IMR-90 (cell line): ENCODE measurements around the gene MKX. TPM values are rescaled to one million over a fixed set of nuclear protein-coding genes. Genes with fewer than 3 reads are reported as not detected.
A peak's percentile ranks its signal among the peaks of the same experiment; 100 is the strongest.

Experiments
- ATAC-seq: fragments of 200-7000 bp; cut with Tn5 transposase; 2 replicates; pipeline ENCODE4 v1.9.1; 2020; ENCODE audit warnings: low read depth, mild to moderate bottlenecking, moderate library complexity
- BruUV-seq: library from RNA; stranded (reverse); fragments of 400-500 nt; replicated peaks from 2 replicates; lab custom pipeline; 2021; lab: Mats Ljungman, UMichigan
- CTCF ChIA-PET: fragments of 300-600 bp; formaldehyde crosslinking; extraction: SDS; loops from one replicate; lab custom pipeline; 2021; ENCODE audit warnings: antibody characterized with exemption; lab: Yijun Ruan, JAX
- POLR2A ChIA-PET: fragments of 300-600 bp; sonication (Branson Sonifier 250); formaldehyde crosslinking; loops from one replicate; lab custom pipeline; 2022; ENCODE audit warnings: antibody characterized with exemption; ENCODE audit not compliant: unreplicated experiment; lab: Charles Lee
- DNase-seq: peaks from one replicate; pipeline ENCODE4 v3.0.0; 2013
- H2AFZ ChIP-seq: replicated peaks from 2 replicates; pipeline ENCODE3; 2013; ENCODE audit warnings: low read length, mild to moderate bottlenecking; ENCODE audit not compliant: poor library complexity
- H2AK5ac ChIP-seq: 2 replicates; pipeline ENCODE4 v1.6.1; 2013; ENCODE audit warnings: low read depth, low read length, inconsistent platforms
- H2AK9ac ChIP-seq: replicated peaks from 2 replicates; pipeline ENCODE3; 2013; ENCODE audit warnings: mild to moderate bottlenecking, low read depth, low read length, moderate library complexity; ENCODE audit not compliant: poor library complexity
- H2BK120ac ChIP-seq: 2 replicates; pipeline ENCODE4 v1.6.1; 2013; ENCODE audit warnings: low read depth, low read length, inconsistent platforms
- H2BK15ac ChIP-seq: 3 replicates; pipeline ENCODE4 v1.6.1; 2013; ENCODE audit warnings: low read depth, low read length, inconsistent platforms
- H2BK20ac ChIP-seq: 2 replicates; pipeline ENCODE4 v1.6.1; 2013; ENCODE audit warnings: low read depth, mild to moderate bottlenecking, inconsistent platforms, low read length, moderate library complexity
- H2BK5ac ChIP-seq: 2 replicates; pipeline ENCODE4 v1.6.1; 2013; ENCODE audit warnings: mild to moderate bottlenecking, low read depth, low read length, inconsistent platforms; ENCODE audit not compliant: poor library complexity, severe bottlenecking
- H3K14ac ChIP-seq: replicated peaks from 2 replicates; pipeline ENCODE4 v1.6.1; 2013; ENCODE audit warnings: low read depth, low read length, inconsistent platforms
- H3K18ac ChIP-seq: 2 replicates; pipeline ENCODE4 v1.6.1; 2013; ENCODE audit warnings: low read depth, low read length, control low read depth
- H3K23ac ChIP-seq: 2 replicates; pipeline ENCODE4 v1.6.1; 2013; ENCODE audit warnings: low read depth, low read length, inconsistent platforms
- H3K27ac ChIP-seq: 2 replicates; pipeline ENCODE4 v1.5.1; 2013; ENCODE audit warnings: mild to moderate bottlenecking, control low read depth, low read length; ENCODE audit not compliant: insufficient read depth
- H3K27me3 ChIP-seq: 2 replicates; pipeline ENCODE4 v1.6.1; 2013; ENCODE audit warnings: low read length; ENCODE audit not compliant: control insufficient read depth, insufficient read depth
- H3K36me3 ChIP-seq: 2 replicates; pipeline ENCODE4 v1.6.1; 2013; ENCODE audit warnings: low read length, mixed read lengths; ENCODE audit not compliant: control insufficient read depth, insufficient read depth
- H3K4ac ChIP-seq: 2 replicates; pipeline ENCODE4 v1.6.1; 2013; ENCODE audit warnings: low read depth, low read length, inconsistent platforms
- H3K4me1 ChIP-seq: 2 replicates; pipeline ENCODE4 v1.6.1; 2013; ENCODE audit warnings: low read length, mixed read lengths; ENCODE audit not compliant: control insufficient read depth, insufficient read depth
- H3K4me2 ChIP-seq: 2 replicates; pipeline ENCODE4 v1.6.1; 2013; ENCODE audit warnings: low read depth, mild to moderate bottlenecking, control low read depth, low read length, moderate library complexity
- H3K4me3 ChIP-seq: 2 replicates; pipeline ENCODE4 v1.5.1; 2013; ENCODE audit warnings: low read depth, mild to moderate bottlenecking, control low read depth, low read length, moderate library complexity; ENCODE audit not compliant: insufficient read depth
- H3K56ac ChIP-seq: 2 replicates; pipeline ENCODE4 v1.6.1; 2013; ENCODE audit warnings: low read length, inconsistent platforms; ENCODE audit not compliant: insufficient read depth; ENCODE audit errors: extremely low read depth
- H3K79me1 ChIP-seq, 2 experiments: 2 replicates each; pipeline ENCODE4 v1.6.1; 2013; ENCODE audit warnings: low read length in 2 of 2, inconsistent platforms in 1 of 2, low read depth in 1 of 2
- H3K9ac ChIP-seq: 2 replicates; pipeline ENCODE4 v1.6.1; 2013; ENCODE audit warnings: low read depth, low read length, control low read depth
- H3K9me1 ChIP-seq: 2 replicates; pipeline ENCODE4 v1.6.1; 2013; ENCODE audit warnings: low read length, inconsistent platforms; ENCODE audit not compliant: insufficient read depth
- H3K9me3 ChIP-seq: 2 replicates; pipeline ENCODE4 v1.6.1; 2013; ENCODE audit warnings: low read length; ENCODE audit not compliant: control insufficient read depth, insufficient read depth
- H4K20me1 ChIP-seq: 2 replicates; pipeline ENCODE4 v1.6.1; 2013; ENCODE audit warnings: low read length, inconsistent platforms; ENCODE audit not compliant: insufficient read depth
- H4K5ac ChIP-seq: 2 replicates; pipeline ENCODE4 v1.6.1; 2013; ENCODE audit warnings: mild to moderate bottlenecking, low read depth, low read length, control low read depth
- H4K8ac ChIP-seq, 2 experiments: 2 replicates each; pipeline ENCODE4 v1.6.1; 2013; ENCODE audit warnings: low read depth in 2 of 2, low read length in 2 of 2, control low read depth in 1 of 2, inconsistent platforms in 1 of 2
- H4K91ac ChIP-seq: 2 replicates; pipeline ENCODE4 v1.6.1; 2013; ENCODE audit warnings: low read depth, low read length, inconsistent platforms; ENCODE audit not compliant: insufficient read depth
- MAFK ChIP-seq: IDR thresholded peaks from 2 replicates; pipeline ENCODE4 v1.6.1; 2012; ENCODE audit warnings: low read depth, low read length, improper control_type of control experiment
- MAZ ChIP-seq: IDR thresholded peaks from 2 replicates; pipeline ENCODE4 v1.6.1; 2012; ENCODE audit warnings: low read depth, mild to moderate bottlenecking, low read length, improper control_type of control experiment, moderate library complexity, borderline replicate concordance
- RFX5 ChIP-seq: IDR thresholded peaks from 2 replicates; pipeline ENCODE4 v1.8.0; 2012; ENCODE audit warnings: low read depth, mild to moderate bottlenecking, low read length, moderate library complexity
- WGBS, 2 experiments: methylation state at CpG; one replicate each; pipeline versions ENCODE4 v1.1.5 to v1.1.7; 2013; ENCODE audit warnings: missing lambda C conversion rate in 2 of 2; ENCODE audit not compliant: insufficient read length in 1 of 2; ENCODE audit errors: extremely low coverage in 2 of 2; 5-methylcytosine and 5-hydroxymethylcytosine counted together
- dilution Hi-C: fragments of 300-500 bp; cut with HindIII; formaldehyde crosslinking; loops from one replicate; pipeline ENCODE4 v1.14.3; 2018; ENCODE audit warnings: low sequenced_read_pairs; ENCODE audit not compliant: unreplicated experiment
- in situ Hi-C: fragments of 300-500 bp; cut with MboI; formaldehyde crosslinking; loops from 3 replicates; pipeline ENCODE4 v1.14.3; 2019; ENCODE audit warnings: low sequenced_read_pairs, inconsistent platforms, mixed read lengths
- intact Hi-C: fragments of 100-400 bp; cut with micrococcal nuclease; formaldehyde crosslinking; loops from 2 replicates; pipeline ENCODE4 v1.10.0; 2022
- polyA plus RNA-seq, 3 experiments: library from polyadenylated mRNA; depleted of rRNA; stranded (reverse); fragments of >200 nt; gene quantifications; 2 replicates each; pipeline ENCODE4 v1.2.3, GENCODE V29; 2012; ENCODE audit warnings: low replicate concordance in 1 of 3
- total RNA-seq: library from RNA; depleted of rRNA; stranded (reverse); fragments of >200 nt; gene quantifications from 2 replicates; pipeline ENCODE4 v1.2.3, GENCODE V29; 2012

Gene MKX
- total and polyA plus RNA-seq, 2 of the 4 experiments (the other 2 are of a cell fraction): 0.10 to 0.36 TPM

DNA sequence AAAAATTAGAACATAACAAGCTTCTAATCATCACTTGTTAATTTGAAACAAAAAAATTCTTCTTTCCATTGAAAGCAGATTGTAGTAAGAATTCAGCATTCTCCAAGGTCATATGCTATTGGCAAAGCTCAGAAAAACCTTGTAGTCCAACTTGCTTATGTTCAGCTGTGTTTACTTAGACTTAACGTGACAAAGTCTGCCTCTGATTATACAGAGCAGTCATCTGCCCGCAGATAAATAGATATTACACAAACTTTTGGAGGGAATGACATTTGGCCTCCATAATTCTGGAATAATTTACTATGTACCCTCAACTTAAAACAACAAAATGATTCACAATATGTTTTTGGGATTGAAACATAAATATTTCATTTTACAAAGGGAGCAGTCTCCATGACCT lies 45.8 kb downstream of the MKX start:
- ChIA-PET CTCF (interaction anchor here (0.7 to 1.4 kb wide), 2 partner anchors 12 to 144 kb away, joined by 3 read pairs; no protein-coding TSS in a partner anchor), POLR2A (no interaction called here)
- H3K9me1 ChIP-seq: peaks cover 9% of the 10 kb centered on the region; the same call in 1 of the 2 replicates
- ATAC-seq (peak; percentile 73), DNase-seq (peak; percentile 52)
- H3K4me2 ChIP-seq: peak overlapping the region; percentile 52; the same call in 1 of the 2 replicates
- no peak overlapping the region for H2BK120ac ChIP-seq
- TF ChIP-seq RFX5 (no peak), MAZ (no peak), MAFK (no peak)
- no peak overlapping the region for H3K14ac ChIP-seq
- WGBS, 2 experiments: no CpG with 5 or more reads among the region's 2 CpGs
- H3K4ac ChIP-seq: no peak overlapping the region
- no TSS peak for BruUV-seq
- H3K23ac ChIP-seq: no peak overlapping the region
- no peaks in the 10 kb centered on the region for H3K79me1 ChIP-seq
- no peak overlapping the region for H2AK5ac ChIP-seq
- no peak overlapping the region for H3K18ac ChIP-seq
- no peak overlapping the region for H2AFZ ChIP-seq
- H4K91ac ChIP-seq: no peak overlapping the region
- no peaks in the 10 kb centered on the region for H3K27me3 ChIP-seq
- no peak overlapping the region for H2BK5ac ChIP-seq
- no peaks in the 10 kb centered on the region for H3K9me3 ChIP-seq
- no peak overlapping the region for H4K8ac ChIP-seq
- H3K4me3 ChIP-seq: no peak overlapping the region
- no peak overlapping the region for H2BK20ac ChIP-seq
- H3K56ac ChIP-seq: no peak overlapping the region
- dilution Hi-C loops: no loop called here
- no peaks in the 10 kb centered on the region for H4K20me1 ChIP-seq
- no peak overlapping the region for H2BK15ac ChIP-seq
- intact Hi-C loops: no loop called here
- in situ Hi-C loops: no loop called here
- peak overlapping the region; percentile 56; the same call in 1 of the 2 replicates for H3K27ac ChIP-seq
- no peak overlapping the region for H4K5ac ChIP-seq
- peaks cover 6% of the 10 kb centered on the region; the same call in 1 of the 2 replicates for H3K4me1 ChIP-seq
- H3K36me3 ChIP-seq: no peaks in the 10 kb centered on the region
- no peak overlapping the region for H2AK9ac ChIP-seq
- H3K9ac ChIP-seq: no peak overlapping the region
